Amygdala (tissue), 56 donors: ENCODE results near the gene RBCK1.
A peak's percentile ranks its signal among the peaks of the same experiment; 100 is the strongest.
"Not testable (repeated sequence)": the region's sequence is repeated elsewhere in the genome, so short reads cannot be mapped to it uniquely, and the experiment has no call there.

ENCODE experiments used
- DNase-seq, 56 donors: peaks; one replicate each; lab custom pipeline; 2025; lab: John Stamatoyannopoulos, UW

RBCK1 gene

DNA sequence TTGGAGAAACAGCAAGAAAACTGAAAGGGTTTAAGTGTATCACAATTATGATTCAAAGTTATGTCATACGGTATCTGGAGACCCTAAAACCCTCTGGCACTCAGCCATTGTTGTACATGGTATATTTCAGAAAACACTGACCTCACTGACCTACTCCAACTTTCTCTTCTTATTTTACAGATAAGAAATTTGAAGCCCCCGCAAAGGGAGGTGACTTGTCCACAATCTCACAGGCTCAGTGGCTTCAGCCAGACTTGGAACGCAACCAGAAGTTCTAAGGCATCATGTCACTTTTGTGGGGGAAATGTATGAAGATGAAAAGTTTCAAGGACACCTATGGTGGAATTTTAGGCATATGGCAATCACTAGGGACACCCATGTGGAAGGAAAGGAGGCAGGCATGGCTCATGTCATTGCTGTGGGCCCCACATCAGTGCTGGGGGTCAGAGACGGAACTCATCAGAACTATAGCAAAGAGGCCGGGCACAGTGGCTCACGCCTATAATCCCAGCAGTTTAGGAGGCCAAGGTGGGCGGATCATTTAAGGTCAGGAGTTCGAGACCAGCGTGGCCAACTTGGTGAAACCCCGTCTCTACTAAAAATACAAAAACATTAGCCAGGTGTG, 32.7 kb upstream of the RBCK1 start:
- no peak for DNase-seq

DNA sequence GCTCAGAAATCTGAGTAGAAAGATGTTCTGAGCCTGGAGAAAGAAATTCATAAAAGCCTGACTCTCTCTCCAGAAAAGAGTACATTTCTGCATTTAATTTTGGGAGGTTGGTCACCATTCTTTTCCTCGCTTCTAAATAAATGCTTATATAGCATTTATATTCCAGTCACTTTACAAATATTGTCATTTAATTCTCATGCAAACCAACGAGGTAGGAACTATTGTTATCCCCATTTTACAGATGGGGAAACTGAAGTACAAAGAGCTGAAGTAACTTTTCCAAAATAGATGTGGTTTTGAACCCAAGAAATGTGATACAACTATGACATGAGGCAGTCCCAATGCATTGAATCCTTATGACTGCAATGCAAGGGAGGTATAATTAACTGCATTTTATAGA, 32.0 kb upstream of the RBCK1 start:
- DNase-seq = no peak

DNA sequence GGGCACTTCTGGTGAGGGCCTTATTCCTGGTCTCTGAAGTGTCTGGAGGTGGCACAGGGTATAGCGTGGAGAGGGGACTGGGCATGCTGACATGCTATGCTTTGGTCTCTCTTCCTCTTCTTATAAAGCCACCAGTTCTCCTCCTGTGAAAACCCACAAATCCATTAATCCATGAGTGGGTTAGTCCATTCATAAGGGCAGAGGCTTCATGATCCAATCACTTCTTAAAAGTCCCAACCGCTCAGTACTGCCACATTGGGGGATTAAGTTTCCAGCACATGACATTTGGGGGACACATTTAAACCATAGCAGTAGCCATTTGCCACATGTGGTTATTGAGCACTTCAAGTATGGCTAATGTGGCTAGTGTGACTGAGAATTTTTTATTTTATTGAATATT, 31.3 kb upstream of the RBCK1 start:
- no peak for DNase-seq

DNA sequence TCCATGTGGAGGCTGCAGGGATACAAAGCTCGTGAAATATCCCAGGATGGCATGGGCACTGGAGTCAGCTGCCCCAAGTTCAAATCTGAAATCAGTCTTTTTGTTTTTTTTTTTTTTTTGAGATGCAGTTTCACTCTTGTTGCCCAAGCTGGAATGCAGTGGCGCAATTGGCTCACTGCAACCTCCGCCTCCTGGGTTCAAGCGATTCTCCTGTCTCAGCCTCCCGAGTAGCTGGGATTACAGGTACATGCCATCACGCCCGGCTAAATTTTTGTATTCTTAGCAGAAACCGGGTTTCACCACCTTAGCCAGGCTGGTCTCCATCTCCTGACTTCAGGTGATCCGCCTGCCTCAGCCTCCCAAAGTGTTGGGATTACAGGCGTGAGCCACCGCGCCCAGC, 30.5 kb upstream of the RBCK1 start:
- not testable (repeated sequence) for DNase-seq

DNA sequence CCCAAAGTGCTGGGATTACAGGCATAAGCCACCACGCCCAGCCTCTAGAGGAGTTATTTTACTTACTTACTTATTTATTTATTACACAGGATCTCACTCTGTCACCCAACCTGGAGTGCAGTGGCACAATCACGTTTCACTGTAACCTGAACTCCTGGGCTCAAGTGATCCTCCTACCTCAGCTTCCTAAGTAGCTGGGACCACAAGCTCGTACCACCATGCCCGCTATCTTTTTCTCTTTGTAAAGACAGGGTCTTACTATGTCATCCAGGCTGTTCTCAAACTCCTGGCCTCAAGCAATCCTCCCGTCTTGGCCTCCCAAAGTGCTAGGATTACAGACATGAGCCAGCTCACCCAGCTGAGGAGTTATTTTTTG, 29.1 kb upstream of the RBCK1 start:
- DNase-seq = no peak

DNA sequence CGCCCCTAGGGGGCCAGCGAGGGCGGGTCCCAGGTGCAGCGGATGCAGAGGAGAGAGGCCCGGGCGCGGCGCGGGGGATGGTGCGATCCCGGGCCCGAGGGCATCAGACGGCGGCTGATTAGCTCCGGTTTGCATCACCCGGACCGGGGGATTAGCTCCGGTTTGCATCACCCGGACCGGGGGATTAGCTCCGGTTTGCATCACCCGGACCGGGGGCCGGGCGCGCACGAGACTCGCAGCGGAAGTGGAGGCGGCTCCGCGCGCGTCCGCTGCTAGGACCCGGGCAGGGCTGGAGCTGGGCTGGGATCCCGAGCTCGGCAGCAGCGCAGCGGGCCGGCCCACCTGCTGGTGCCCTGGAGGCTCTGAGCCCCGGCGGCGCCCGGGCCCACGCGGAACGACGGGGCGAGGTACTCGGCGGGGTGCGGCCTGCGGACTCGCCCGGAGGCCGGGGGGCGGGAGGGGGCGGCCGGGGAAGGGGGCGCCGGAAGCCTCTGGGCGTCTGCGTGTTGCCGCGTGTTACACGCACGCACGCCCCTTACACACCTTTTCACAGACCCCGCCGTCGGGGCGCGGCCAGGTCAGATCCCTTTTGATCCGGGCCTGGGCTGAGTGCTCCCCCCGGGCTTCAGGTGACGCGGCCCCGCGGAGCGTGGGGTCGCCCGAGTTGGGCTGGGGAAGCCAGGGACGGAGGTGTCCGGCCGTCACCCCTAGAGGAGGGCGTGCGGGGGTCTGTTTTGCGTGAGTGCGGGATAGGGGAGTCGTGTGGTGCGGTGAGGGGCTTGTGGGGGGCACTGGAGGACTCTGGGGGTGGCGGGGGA, 27.1 kb upstream of the RBCK1 start:
- peak in 17 of 56 donors; percentile 5 to 43 (median 18) for DNase-seq

DNA sequence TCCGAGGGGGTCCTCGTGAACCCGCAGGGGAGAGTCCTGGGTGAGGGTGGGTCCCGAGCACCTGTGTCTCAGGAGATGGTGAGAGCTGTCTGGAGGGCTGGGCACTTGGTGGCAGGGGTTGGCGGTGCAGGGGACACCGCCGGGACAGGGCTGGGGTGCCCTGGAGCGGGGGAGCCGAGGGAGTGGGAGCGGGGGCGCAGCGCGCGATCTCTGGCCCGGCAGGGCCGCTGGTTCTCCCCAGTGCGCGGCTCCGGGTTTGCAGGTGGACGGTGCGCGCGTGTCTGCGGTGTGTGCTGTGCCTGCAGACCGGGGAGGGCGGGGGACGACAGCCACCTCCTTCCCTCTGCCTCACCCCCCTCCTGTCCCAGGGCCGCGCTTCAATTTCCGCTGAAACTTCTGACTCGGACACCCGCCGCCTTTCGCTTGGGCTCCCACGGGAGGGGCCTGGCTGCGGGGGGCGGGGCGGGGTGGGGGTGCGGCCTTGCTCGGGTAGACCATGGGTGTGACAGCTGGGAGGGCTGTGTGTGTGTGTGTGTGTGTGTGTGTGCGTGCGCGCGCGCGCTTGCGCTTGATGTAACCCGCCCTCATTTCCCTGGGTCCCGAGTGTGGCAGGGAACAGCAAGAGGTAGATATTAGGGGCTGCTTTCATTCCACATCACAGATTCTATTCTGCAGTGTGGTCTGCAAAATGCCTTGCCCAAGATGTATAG, 26.4 kb upstream of the RBCK1 start:
- DNase-seq = peak in 27 of 56 donors; percentile 6 to 60 (median 25)

DNA sequence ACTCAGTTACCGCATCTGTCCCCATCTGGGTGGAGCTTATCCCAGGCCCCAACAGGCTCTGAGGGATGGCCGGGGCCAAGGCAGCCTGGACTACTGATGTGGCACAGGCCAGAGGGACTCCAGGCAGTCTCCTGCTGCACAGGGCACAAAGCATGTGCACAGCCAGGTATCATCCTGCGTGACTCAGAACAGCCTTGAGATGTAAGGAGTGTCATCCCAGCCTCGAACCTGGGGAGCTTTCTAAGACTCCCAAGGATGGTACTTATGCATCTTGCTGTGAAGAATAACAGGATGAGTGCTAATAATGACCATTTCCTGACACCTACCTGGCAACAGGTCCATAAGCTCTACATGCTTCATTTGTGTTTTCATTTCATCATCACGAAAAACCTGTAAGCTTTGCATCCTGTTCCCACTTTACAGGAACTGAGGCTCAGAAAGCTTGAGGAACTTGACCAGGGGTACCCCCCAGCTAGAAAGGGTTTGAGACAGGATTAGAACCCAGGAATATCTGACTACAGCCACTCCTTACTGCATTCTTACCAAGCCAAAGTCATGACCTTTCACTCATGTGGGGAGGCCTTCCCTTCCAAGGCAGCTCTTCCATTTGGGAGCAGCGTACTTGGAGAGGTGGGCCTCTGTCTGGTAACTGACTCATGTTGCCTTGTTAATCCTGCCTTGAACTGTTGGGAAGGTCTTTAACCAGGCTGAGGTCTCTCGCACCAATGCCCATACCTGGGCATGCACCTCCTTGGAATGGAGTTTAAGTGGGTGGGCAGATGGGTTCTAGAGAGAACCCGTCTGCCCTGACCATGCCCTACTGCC, 25.6 kb upstream of the RBCK1 start:
- peak in 1 of 56 donors; percentile 34 for DNase-seq

DNA sequence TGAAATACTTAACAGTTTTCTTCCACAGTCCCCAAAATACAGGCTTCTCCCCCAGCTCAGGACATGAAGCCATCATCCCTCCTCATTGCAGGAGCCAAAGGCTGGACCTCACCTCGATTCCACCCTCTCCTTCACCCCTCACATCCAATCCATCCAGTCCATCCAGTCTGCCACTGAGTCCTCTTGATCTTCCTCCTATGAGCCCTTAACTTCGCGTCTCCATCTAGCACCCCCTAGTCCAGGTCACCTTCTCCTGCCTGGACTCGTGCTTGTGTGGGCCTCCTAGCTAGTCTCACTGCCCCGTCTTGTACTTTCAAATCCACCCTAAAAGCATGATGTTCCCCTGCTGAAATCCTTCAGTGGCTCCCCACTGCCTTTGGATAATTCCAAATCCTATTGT, 24.2 kb upstream of the RBCK1 start:
- DNase-seq = no peak

DNA sequence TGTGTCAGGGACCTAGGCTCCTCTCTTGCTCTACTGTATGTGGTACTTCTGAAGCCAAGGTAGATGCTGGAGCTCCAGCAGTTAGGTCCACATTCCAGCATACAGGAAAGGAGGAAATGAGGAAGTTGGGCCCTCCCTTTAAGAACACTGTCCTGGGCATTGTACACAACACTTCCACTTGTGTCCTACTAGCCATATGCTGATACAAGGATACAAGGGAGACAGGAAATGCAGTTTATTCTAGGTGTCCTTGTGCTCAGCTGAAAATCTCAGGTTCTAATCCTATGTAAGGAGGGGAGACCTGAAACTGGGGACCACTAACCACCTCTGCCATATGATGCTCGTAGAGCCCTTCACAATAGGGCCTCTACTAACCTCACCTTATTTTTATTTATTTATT, 23.4 kb upstream of the RBCK1 start:
- no peak for DNase-seq

DNA sequence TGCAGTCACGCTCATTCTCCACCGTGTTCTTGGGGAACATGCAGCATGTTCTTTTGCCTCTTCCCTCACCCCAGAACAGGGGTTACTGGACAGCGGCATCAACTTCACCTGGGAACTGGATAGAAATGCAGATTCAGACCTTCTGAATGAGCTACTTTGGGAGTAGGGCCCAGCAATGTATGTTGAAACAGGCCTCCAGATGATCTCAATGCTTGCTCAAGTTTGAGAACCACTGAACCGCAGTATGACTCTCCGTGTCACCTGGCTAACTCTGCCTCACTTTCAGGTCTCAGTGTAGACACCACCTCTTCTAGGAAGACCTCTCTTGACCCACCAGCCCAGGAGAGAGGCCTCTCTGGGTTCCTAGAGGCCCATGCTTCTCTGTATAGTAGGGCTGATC, 22.7 kb upstream of the RBCK1 start:
- no peak for DNase-seq

DNA sequence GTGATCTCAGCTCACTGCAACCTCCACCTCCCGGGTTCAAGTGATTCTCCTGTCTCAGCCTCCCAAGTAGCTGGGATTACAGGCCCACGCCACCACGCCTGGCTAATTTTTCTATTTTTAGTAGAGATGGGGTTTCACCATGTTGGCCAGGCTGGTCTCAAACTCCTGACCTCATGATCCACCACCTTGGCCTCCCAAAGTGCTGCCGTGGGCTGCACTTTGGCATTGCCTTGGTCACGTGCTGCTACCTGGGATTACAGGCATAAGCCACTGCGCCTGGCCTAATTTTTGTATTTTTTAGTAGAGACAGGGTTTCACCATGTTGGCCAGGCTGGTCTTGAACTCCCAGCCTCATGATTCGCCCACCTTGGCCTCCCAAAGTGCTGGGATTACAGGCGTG, 21.5 kb upstream of the RBCK1 start:
- DNase-seq = not testable (repeated sequence)

DNA sequence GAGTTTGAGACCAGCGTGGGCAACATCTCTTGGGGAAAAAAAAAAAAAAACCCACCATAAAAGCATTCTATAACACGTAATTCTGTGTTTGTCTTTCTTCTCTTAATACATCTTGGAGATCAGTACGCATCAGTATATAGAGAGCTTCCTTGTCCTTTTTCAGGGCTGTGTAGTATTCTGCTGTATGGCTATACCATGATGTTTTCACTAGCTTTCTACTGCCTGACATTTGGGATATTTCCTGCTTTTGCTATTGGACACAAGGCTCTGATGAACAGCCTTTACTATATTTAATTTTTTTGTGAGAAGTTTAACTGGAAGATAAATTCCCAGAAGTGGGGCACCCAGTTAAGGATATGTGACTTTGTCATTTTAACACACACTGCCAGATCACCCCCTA, 20.6 kb upstream of the RBCK1 start:
- no peak for DNase-seq

DNA sequence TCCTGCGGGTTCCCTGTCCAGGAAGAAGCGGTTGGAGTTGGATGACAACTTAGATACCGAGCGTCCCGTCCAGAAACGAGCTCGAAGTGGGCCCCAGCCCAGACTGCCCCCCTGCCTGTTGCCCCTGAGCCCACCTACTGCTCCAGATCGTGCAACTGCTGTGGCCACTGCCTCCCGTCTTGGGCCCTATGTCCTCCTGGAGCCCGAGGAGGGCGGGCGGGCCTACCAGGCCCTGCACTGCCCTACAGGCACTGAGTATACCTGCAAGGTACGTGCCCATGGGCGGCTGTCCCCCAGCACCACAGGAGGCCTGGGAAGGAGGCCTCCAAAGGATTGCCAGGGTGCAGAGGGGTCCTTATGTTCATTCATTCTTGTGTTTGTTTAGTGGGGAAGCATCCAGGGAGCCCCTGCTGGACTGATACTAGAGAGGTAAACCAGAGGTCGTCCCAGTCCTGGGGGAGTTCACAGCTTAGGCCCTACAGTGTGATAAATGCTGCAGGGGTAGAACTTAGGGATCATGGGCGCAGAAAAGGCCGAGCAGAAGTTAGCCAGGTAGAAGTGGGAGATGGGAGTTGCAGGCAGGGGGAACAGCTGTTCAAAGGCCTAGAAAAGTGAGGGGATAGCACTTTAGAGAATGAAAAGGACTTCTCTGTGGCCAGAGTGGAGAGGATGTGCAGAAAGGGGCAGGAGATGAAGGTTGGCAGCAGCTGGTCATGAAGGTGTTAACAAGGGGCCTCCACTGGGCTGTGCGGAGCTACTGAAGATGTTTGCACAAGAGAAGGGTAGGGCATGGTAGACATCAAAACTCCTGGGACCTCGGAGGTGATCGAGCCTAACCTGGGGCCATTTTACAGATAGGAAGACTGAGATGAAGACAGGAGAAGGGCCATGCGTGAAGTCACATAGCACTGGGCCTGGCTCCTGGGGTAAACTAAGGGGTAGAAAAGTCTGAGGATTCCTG, 19.8 kb upstream of the RBCK1 start:
- DNase-seq = no peak

DNA sequence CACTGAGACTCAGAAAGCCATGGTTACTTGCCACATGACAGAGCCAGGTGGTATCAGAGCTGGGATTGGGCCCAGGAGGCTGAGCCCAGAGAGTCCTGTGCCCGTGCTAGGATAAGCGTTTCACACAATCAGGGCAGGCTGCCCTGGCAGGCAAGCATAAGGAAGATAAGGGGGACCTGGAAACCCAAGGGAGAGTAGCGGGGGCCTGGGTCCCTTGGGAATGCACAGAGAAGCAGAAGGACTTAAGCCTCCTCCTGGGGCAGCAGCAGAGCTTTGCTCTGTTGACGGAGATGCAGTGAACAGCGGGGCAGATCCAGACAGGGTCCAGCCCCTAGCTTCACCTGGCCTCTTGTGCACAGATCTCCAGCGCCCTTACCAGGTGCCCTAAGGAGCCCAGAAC, 18.9 kb upstream of the RBCK1 start:
- no peak for DNase-seq

DNA sequence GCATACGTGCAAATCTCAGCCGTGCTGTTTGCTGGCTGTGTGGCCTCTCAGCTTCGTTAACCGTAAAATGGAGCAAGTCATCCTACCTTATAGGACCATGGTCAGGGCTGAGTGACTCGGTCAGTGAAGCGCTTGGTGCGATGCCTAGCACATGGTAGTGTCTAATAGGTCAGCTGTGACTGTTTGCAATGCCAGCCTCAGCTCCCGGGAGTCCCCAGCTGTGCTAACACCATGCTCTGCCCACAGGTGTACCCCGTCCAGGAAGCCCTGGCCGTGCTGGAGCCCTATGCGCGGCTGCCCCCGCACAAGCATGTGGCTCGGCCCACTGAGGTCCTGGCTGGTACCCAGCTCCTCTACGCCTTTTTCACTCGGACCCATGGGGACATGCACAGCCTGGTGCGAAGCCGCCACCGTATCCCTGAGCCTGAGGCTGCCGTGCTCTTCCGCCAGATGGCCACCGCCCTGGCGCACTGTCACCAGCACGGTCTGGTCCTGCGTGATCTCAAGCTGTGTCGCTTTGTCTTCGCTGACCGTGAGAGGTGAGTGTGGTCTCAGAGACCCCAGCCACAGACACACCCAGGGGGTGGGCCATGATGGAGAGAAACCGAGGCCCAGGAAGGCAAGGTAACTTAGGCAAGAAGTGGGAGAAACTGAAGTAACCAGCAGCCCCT, 16.9 kb upstream of the RBCK1 start:
- no peak for DNase-seq

DNA sequence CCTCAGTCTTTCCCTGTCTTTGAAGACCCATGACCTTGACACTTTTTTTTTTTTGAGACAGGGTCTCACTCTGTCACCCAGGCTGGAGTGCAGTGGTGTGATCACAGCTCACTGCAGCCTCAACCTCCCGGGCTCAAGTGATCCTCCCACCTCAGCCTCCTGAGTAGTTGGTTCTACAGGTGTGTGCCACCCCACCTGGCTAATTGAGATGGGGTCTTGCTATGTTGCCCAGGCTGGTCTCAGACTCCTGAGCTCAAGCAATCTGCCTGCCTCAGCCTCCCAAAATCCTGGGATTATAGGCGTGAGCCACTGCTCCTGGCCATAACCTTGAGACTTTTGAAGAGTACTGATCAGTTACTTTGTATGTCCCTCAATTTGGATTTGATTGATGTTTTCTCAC, 14.8 kb upstream of the RBCK1 start:
- DNase-seq = not testable (repeated sequence)

DNA sequence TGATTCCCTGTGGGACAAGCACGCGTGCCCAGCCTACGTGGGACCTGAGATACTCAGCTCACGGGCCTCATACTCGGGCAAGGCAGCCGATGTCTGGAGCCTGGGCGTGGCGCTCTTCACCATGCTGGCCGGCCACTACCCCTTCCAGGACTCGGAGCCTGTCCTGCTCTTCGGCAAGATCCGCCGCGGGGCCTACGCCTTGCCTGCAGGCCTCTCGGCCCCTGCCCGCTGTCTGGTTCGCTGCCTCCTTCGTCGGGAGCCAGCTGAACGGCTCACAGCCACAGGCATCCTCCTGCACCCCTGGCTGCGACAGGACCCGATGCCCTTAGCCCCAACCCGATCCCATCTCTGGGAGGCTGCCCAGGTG, 11.9 kb upstream of the RBCK1 start:
- no peak for DNase-seq
